NCI-H1694 (cell line): Measurements from ENCODE around the gene CEP104.
"Not testable (repeated sequence)": the region's sequence is repeated elsewhere in the genome, so short reads cannot be mapped to it uniquely, and the experiment has no call there.

ENCODE experiments used
- DNase-seq: peaks from one replicate; lab custom pipeline; 2025; lab: John Stamatoyannopoulos, UW

CEP104 gene

GRCh38 chr1:3825356-3825755 is 31.7 kb downstream of the CEP104 start:
- no peak for DNase-seq

GRCh38 chr1:3824650-3825049 is 32.4 kb downstream of the CEP104 start:
- DNase-seq = no peak

GRCh38 chr1:3822421-3822820 is 34.6 kb downstream of the CEP104 start:
- no peak for DNase-seq

- no peak for DNase-seq
These were observed 35.1 kb downstream of the CEP104 start for GRCh38 chr1:3821908-3822307.

DNA sequence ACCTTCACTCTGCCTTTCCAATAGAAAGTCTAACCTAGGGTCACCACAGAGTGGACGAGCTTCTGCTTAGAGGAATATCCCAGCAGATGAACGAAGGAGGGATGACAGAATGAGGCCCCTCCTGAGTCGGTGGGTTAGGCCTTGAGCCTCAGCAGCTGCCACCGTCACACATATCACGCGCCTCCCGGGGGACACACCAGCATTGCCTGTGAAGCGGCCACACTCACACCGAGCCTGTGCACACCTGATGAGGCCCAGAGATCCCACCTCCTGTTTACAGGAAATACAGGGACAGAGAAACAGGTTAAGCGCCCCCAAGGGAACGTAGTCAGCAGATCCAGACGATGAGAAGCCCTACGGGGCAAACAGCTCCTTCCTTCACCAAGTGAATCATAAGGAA is 35.6 kb downstream of the CEP104 start:
- DNase-seq = peak; percentile 28

DNA sequence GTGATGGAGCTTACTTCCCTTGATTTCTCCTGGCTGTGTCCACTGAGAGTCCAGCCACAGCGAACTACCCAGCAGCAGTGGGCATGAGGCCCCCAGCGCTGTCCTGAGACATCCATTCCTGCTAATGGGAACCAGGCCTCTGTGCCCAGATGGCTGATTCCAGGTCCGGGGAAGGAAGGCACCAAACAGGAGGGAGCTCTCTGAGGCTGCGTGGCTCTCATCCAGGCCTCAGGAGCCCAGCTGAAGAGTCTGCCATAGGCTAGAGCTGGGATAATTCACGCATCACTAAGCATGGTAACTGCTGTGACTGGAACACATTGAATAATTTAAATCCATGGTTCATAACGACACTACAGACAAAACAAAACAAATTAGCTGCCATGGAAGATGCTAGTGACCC is 36.0 kb downstream of the CEP104 start:
- peak; percentile 95 for DNase-seq

DNA sequence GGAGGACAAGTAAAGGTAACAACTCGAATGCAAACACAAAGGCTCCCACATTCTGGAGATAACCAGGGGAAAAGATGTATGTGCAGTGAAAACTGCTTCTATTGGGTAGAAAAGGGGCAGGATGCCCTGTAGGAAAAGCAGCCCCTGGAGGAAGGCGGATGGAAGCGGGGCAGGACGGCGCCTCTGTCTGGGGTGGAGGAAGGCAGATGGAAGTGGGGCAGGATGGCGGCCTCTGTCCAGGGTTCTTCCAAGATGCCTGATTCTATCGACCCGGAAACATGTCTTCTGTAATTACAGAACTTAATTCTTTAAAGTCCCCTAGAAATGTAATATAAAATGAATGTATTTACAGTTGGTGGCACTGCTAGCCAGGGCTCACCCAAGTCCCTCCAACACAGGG is 36.7 kb downstream of the CEP104 start:
- no peak for DNase-seq

DNA sequence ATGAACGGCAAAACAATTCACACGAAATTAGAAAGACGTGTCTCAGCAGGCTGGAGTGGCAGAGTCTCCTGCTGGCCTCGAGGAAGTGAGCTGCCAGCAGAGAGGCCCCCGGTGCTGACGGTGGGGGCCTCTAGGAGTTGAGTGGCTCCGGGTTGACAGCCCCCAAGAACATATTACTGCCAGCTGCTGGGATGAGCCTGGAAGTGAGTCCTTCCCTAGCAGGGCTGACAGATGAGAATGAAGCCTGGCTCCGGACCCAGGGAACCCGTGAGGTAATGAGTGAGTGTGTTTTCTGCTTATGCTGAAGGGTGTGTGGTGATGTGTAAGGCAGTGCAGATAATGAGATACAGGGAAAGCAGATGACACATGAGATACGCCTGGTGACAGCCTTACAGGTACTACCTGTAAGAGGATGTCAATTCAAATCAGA is 37.2 kb downstream of the CEP104 start:
- DNase-seq = peak; percentile 15

DNA sequence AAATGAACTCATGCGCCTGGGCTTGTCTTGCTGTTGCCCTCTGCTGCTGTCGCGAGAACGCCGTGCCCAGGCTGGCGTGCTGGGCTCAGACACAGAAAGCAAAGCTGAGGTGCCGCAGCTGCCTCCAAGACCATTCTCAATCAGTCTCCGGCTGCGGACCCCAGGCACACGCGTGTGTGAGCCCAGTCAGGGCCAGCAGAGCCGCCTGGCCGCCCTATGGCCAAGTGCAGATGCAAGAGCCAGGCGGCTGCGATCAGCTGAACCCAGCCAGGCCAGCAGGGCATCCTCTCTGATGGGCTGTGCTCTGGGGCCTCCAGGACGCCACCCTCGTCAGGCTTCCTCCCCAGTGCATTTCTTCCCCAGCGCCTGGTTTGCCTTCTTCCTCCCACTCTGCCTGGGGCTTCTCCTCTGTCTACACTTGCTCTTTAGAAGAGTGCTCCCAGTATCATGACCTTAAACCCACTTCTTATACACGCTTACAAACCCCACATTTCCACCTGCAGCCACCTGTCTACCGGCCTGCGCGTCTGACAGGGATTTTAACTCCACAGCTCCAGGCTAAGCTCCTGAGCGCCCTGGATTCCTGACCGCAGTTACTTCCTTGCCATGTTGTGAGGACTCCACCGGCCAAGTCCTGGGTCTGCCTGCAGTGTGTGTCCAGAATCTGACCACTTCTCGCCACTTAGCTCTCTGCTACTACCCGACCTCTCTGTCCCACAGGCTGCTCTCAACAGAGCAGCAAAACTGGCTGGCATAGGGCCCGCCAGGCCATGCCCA is 39.0 kb downstream of the CEP104 start:
- no peak for DNase-seq

DNA sequence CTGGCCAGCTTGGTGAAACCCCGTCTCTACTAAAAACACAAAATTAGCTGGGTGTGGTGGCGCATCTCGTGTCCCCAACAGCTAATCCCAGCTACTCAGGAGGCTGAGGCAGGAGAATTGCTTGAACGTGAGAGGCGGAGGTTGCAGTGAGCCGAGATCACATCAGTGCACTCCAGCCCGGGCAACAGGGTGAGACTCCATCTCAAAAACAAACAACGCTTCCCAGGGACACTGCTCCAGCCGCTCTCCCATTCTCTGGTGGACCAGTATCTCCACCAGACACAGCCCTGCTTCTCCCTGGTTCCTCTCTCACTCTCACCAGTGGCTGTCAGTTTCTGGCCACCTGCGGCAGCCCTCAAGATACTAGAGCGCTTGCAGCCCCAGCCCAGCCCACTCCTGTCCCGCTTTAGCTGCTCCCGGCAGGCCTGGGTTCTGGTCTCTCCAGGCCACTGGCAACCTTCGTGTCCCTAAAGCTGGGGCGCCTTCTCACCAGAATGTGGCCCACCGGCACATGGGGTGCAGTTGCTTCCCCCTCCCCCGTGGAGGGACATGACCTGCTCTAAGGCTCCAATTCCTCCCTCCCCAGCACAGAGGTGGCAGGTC is 39.8 kb downstream of the CEP104 start:
- no peak for DNase-seq

DNA sequence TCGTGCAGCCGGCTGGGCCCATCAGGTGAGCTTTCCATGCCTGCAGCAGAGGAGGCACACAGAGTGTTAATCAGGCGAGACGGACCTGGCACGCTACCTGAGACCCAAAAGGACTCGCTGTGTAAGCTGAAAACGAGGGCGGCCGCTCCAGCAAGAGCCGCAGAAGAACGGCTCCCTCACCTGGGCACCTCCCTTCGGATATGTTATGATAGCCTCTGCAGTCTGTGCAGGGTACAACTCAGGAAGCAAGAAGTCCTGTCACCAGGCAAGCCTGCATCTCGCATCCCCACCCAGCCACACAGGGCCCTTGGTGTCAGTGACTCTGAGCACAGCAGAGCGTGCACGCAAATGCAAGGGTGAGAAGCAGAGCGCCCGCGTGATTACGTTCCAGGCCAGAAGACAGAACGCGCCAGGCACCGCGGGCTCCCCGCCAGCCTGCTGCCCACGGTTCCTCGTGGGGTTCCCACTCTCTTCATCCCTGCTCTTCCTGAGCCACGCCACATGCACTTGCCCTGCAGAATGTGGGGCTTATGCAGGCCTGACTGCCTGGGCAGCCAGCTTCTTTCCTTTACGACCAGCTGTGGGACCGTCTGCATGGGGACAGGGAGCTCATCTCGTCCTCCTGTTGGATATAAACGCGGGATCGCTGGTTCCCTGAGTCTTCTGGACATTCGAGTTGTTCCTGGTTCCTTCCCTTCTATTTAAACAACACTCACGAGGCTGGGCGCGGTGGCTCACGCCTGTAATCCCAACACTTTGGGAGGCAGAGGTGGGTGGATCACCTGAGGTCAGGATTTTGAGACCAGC is 40.5 kb downstream of the CEP104 start:
- no peak for DNase-seq

- DNase-seq = no peak
These were observed 42.0 kb downstream of the CEP104 start for GRCh38 chr1:3814771-3815561.

DNA sequence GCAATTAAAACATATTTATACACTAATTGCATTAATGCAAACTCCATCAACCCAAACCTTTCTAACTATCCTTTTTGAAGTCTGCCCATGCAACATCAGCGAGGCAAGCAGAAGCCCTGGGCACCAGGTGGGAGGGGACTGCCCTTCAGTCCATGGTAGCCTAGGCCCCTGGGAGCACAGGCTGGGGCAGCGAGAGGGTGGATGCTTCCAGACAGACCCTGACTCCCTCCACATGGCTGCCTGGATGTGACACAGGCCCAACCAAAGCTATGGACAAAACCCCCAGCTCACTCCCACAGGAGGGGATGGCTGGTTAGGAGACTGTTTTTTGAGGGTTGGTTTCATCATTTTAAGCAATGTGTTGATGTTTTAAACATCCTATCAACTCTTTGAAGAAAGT is 42.9 kb downstream of the CEP104 start:
- DNase-seq = no peak

GRCh38 chr1:3811595-3811911 is 45.5 kb downstream of the CEP104 start:
- DNase-seq = no peak

- not testable (repeated sequence) for DNase-seq
These were observed 46.8 kb downstream of the CEP104 start for GRCh38 chr1:3810149-3810761.

- DNase-seq = no peak
These were observed 47.3 kb downstream of the CEP104 start for GRCh38 chr1:3809680-3810079.

DNA sequence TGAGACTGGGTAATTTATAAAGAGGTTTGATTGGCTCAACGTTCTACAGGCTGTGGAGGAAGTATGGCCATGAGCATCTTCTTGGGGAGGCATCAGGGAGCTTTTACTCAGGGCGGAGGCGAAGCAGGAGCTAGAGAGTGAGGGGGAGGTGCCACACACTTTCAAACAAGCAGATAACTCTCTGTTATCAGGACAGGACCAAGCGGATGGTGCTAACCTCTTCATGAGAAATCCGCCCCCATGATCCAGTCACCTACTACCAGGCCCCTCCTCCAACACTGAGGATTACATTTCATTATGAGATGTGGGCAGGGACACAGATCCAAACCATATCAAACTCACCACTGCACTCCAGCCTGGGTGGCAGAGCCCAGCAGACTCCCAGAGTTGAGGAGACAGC is 49.2 kb downstream of the CEP104 start:
- no peak for DNase-seq

DNA sequence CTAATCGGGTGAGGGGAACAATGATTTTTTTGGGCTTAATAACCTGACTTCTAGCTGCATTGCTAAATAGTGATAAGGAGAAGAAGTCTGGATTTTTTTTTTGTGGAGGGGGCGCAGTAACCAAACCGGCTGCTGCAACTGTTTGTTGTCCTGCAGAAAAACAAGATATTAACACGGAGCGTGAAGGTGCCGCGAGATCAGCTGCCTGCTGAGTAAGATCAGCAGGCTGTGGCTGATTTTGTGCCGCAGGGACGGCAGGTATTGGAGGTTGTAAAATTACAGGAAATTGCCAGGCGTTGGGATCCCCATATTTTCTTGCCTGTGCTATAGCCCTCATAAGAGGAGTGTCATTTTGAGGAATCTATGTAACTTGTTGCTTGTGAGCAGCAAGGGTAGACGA is 52.0 kb downstream of the CEP104 start:
- DNase-seq = no peak

DNA sequence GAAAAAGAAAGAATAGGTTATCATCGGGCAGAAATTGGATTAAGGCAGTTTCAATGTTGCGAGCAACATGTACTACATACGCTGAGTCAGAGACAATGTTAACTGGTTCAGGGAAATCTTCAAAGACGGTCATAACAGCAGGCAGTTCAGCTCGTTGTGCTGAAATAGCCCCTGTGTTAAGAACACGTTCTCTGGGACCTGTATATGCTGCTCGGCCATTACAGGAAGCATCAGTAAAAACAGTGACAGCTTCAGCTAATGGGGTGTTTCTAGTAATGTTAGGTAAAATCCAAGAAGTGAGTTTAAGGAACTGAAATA is 52.4 kb downstream of the CEP104 start:
- not testable (repeated sequence) for DNase-seq

DNA sequence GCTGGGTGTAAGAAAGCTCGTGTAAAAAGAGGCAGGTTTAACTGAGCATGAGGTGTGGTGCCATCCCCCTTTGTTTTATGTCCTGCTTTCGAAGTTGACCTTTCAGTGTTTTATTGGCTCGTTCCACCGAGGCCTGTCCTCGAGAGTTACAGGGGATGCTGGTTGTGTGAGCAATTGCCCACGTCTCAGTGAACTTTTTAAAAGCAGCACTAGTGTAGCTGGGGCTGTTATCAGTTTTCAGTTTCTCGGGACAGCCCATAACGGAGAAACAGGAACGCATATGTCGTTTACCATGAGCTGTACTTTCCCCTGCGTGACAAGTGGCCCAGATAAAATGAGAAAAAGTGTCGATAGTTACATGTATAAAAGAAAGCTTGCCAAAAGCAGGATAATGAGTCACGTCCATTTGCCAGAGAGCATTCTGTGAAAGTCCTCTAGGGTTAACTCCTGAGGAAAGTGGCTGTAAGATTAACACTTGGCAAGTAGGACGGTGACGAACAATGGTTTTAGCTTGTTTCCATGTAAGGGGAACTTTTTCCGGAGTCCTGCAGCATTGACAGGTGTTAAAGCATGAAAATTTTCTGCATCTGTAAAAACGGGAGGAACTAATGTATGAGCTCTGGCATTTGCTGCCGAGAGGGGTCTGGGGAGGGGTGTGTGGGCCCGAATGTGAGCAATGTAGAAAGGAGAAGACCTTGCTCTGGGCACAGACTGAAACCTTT is 52.9 kb downstream of the CEP104 start:
- DNase-seq = no peak

- DNase-seq = not testable (repeated sequence)
These were observed 56.2 kb downstream of the CEP104 start for GRCh38 chr1:3800795-3801194.
